ENCODE measurements around the gene WDCP.

The WDCP gene

DNA sequence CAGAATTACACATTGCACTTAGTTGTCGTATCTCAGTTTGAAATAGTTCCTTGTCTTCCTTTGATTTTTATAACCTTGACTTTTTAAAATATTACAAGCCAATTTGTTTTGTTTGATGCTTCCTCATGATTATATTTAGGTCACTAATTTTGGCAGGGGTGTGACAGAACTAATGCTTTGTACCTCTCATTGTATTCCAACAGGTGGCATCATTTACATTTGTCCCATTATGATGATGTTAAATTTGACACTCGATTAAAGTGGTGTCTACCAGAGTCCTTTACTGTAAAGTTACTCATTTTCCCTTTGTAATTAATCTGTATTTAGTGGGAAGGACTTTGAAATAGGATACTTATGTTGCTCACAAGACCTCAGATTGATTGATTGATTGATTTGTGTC is 58.8 kb downstream of the WDCP start:
- no peak for DNase-seq

Measured in retina (tissue), 1 donor.